Brain microvascular endothelial cell (primary cell): ENCODE measurements around the gene THUMPD3.

ENCODE experiments used
- DNase-seq: peaks from one replicate; pipeline ENCODE4 v3.0.0-alpha.2; 2020
- H3K27ac ChIP-seq: fragments of 250-450 bp; sonication (Bioruptor Pico); 2 replicates; pipeline ENCODE4 v1.5.1; 2020; ENCODE audit warnings: mild to moderate bottlenecking, moderate library complexity
- H3K27me3 ChIP-seq: fragments of 250-450 bp; sonication (Bioruptor Pico); replicated peaks from 2 replicates; pipeline ENCODE4 v1.5.1; 2020; ENCODE audit warnings: mild to moderate bottlenecking
- H3K36me3 ChIP-seq: fragments of 250-450 bp; sonication (Bioruptor Pico); replicated peaks from 2 replicates; pipeline ENCODE4 v1.5.1; 2020; ENCODE audit warnings: mild to moderate bottlenecking
- H3K4me3 ChIP-seq: 2 replicates; pipeline ENCODE4 v1.5.1; 2011; ENCODE audit warnings: low read depth, mild to moderate bottlenecking, control low read depth, low read length, moderate library complexity
- in situ Hi-C: cut with HindIII; loops from 2 replicates; pipeline ENCODE4 v1.10.0; 2017; ENCODE audit warnings: low sequenced_read_pairs, low pct_ligation_motif_present
- TF ChIP-seq, protein P1 (sequence below): IDR thresholded peaks from 2 replicates; pipeline ENCODE4 v1.5.1; 2011; ENCODE audit warnings: low read depth, mild to moderate bottlenecking, moderate library complexity, low read length, control low read depth, inconsistent platforms; ENCODE audit errors: missing control alignments

Gene THUMPD3

DNA sequence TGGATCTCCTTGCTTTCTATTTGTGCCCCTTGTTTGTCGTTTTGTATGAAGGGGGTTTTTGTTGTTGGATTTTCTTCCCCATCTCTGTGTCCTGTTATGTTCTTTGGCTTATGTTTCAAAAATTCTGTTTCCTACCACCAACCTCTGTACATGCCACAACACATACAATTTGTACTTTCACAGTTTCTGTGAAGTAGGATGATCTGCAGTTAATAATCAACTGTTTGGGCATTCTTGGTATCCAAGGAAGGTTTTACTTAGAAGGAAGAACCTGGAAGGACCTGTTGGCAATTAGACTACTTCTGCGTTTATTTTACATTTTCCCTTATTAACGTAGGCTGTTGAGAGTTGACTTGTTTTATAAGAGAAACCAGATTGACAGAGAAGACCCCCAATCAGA lies 42.9 kb downstream of the THUMPD3 start:
- TF ChIP-seq, protein P1, sequence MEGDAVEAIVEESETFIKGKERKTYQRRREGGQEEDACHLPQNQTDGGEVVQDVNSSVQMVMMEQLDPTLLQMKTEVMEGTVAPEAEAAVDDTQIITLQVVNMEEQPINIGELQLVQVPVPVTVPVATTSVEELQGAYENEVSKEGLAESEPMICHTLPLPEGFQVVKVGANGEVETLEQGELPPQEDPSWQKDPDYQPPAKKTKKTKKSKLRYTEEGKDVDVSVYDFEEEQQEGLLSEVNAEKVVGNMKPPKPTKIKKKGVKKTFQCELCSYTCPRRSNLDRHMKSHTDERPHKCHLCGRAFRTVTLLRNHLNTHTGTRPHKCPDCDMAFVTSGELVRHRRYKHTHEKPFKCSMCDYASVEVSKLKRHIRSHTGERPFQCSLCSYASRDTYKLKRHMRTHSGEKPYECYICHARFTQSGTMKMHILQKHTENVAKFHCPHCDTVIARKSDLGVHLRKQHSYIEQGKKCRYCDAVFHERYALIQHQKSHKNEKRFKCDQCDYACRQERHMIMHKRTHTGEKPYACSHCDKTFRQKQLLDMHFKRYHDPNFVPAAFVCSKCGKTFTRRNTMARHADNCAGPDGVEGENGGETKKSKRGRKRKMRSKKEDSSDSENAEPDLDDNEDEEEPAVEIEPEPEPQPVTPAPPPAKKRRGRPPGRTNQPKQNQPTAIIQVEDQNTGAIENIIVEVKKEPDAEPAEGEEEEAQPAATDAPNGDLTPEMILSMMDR: no peak
- no peaks in the 10 kb centered on the region for H3K36me3 ChIP-seq
- no peak overlapping the region for H3K27ac ChIP-seq
- H3K27me3 ChIP-seq: no peaks in the 10 kb centered on the region
- in situ Hi-C loops: no loop called here
- H3K4me3 ChIP-seq: no peak overlapping the region
- no peak for DNase-seq

DNA sequence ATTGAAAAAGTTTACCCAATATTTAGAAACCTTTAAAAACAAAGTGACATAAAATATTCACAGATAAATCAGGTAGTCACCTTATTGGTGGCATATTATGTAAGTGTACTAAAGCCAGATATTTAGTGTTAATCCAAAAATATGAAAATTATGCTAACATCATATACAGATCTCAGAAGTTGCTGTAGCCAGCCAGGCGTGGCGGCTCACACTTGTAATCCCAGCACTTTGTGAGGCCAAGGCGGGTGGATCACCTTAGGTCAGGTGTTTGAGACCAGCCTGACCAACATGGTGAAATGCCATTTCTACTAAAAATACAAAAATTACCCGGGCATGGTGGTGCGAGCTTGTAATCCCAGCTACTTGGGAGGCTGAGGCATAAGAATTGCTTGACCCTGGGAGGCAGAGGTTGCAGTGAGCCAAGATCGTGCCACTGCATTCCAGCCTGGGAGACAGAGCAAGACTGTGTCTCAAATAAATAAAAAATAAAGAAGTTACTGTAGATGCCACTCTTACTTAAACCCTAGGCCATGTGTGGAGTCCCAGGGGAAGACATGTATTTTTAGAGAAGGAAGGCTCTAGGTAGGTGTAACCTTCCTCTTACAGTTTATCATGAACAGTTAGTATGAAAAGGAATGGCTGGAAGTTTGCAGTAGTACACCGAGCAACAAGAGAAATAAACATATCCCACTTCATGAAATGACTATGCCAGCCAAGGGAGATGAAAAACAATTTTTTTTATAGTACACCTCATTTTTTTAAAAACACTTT lies 44.2 kb downstream of the THUMPD3 start:
- Histone ChIP-seq H3K36me3 (no peaks in the 10 kb centered on the region), H3K4me3 (no peak overlapping the region), H3K27ac (no peak overlapping the region), H3K27me3 (no peaks in the 10 kb centered on the region)
- TF ChIP-seq, protein P1: no peak
- in situ Hi-C loops: no loop called here
- no peak for DNase-seq

DNA sequence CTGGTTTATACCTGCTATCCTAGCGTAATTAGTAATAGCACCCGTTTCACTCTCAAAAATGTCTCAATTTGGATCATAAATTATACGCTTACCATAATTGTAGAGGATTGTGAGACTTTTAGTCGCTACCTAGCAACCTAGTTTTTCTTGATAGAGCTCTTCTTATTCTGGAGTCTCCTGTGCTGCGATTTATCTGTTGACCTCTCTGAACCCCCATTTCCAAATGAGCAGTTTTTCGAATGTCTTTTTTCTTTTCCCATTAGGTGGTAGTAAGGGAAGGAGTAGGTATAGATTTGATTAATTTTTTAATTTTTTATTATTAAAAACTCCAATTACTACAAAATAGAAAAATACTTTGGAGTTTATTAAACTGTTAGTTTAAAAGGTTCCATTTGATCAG lies 45.2 kb downstream of the THUMPD3 start:
- no peak overlapping the region for H3K4me3 ChIP-seq
- no peak overlapping the region for H3K27ac ChIP-seq
- DNase-seq: no peak
- in situ Hi-C loops: no loop called here
- TF ChIP-seq, protein P1: no peak
- H3K36me3 ChIP-seq: no peaks in the 10 kb centered on the region
- H3K27me3 ChIP-seq: no peaks in the 10 kb centered on the region

GRCh38 chr3:9408546-9408945 lies 45.7 kb downstream of the THUMPD3 start:
- no peak for DNase-seq
- TF ChIP-seq, protein P1: no peak
- Histone ChIP-seq H3K27me3 (no peaks in the 10 kb centered on the region), H3K36me3 (no peaks in the 10 kb centered on the region), H3K4me3 (no peak overlapping the region), H3K27ac (no peak overlapping the region)
- in situ Hi-C loops: no loop called here

DNA sequence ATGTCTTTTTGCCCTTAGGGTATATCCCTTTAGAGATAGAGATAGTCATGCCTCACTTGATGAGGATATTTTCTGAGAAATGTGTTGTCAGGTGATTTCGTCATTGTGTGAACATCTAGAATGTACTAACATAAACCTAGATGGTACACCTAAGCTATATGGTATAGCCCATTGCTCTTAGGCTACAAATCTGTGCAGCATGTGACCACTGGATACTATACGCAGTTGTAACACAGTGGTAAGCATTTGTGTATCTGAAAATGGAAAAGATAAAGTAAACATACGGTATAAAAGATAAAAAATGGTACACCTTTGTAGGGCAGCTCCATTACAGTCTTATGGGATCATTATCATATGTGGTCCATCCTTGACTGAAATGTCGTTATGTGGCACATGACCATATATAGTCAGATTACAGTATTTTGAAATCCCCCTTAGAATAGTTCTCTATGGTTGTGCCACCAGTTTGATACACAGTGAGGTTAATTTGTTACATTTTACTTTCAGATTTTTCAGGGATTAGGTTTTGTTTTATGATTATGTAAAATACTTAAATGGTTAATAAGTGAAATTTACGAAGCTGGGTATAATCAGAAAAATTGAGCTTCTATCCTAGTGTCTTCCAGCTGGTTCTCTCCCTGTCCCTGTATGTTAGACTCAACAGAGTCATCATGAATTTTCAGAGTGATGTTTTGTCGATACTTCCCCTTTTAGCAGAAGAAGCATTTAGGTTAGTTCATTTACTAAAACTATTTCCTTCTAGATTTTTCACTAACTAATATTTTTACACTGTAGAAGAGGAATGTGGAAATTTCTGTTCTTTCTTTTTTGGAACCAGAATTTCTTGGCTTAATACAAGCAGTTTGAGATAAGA lies 47.4 kb downstream of the THUMPD3 start:
- no peak for DNase-seq
- H3K27me3 ChIP-seq: no peaks in the 10 kb centered on the region
- in situ Hi-C loops: no loop called here
- no peak overlapping the region for H3K27ac ChIP-seq
- H3K4me3 ChIP-seq: no peak overlapping the region
- TF ChIP-seq, protein P1: no peak
- no peaks in the 10 kb centered on the region for H3K36me3 ChIP-seq
